Neuron (in vitro differentiated cells): Measurements from ENCODE around the gene NEK2.
"Not testable (repeated sequence)": the region's sequence is repeated elsewhere in the genome, so short reads cannot be mapped to it uniquely, and the experiment has no call there.

Experiments used
- H2AFZ ChIP-seq: one replicate; pipeline ENCODE4 v1.6.1; 2013; ENCODE audit warnings: low read depth, mild to moderate bottlenecking, inconsistent platforms, low read length, moderate library complexity
- H3K27me3 ChIP-seq: one replicate; pipeline ENCODE4 v1.6.1; 2013; ENCODE audit warnings: low read length; ENCODE audit not compliant: insufficient read depth
- H3K36me3 ChIP-seq: one replicate; pipeline ENCODE4 v1.6.1; 2013; ENCODE audit warnings: low read length; ENCODE audit not compliant: insufficient read depth
- H3K4me1 ChIP-seq: one replicate; pipeline ENCODE4 v1.6.1; 2013; ENCODE audit warnings: low read length; ENCODE audit not compliant: insufficient read depth
- H3K4me3 ChIP-seq: 2 replicates; pipeline ENCODE4 v1.5.1; 2013; ENCODE audit warnings: mild to moderate bottlenecking, low read length, moderate library complexity
- H3K9me3 ChIP-seq: one replicate; pipeline ENCODE4 v1.6.1; 2013; ENCODE audit warnings: low read length

NEK2 gene

DNA sequence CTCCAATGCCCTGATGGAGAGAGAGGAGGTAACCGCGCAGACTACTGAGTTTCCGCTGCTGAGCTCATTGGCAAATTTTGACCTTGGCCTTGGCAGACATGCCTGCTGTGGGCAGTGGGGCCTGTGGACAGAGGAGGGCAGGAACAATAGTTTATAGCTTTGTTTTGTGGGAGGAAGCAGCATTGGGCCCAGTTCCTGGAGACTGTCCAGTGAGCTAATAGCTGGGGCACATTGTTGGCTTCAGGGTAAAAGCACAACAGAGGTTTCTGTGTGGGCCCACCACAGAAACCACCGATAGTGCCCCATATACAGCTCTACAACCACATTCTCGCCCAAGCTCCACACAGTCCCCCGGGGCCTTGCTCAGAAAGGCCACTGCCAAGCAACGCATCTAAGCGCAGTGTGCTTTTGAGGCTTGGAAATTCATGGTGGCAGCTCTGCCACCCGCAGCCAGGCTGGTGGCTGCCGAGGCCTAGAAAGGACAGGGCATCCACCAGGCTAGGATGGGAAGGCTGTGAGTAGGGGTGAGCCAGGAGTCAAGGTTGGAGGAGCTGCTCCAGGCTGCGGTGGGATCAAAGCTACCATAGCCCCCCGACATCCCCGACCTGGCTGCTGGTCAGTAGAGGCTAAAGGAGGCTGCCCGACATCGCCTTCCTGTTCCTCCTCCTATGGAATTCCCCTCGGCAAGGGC is 43.2 kb downstream of the NEK2 start:
- Histone ChIP-seq H3K4me1 (peaks cover 6% of the 10 kb centered on the region), H3K27me3 (peaks cover 8% of the 10 kb centered on the region), H3K9me3 (no peaks in the 10 kb centered on the region), H3K36me3 (no peaks in the 10 kb centered on the region), H3K4me3 (no peak overlapping the region), H2AFZ (no peak overlapping the region)

DNA sequence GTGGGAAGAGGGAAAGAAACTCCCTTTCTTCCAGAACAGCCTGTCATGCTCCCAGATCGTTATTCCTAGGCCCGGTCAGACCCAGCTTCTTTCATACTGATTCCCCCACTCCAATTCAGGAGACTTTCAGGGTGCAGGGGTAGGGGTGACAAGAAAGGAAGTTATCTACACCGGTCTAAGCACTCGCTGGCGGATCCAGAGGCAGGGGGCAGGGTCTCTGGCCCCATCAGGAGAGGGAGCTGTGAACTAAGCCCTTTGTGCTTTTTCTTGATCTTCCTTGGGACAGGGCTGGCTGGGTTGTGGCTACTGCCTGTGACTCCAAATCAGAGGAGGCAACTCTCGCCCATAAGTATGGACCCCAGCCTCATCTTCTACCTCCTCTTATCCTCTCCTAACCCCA is 44.3 kb downstream of the NEK2 start:
- no peak overlapping the region for H3K4me3 ChIP-seq
- no peaks in the 10 kb centered on the region for H3K9me3 ChIP-seq
- H3K36me3 ChIP-seq, result no peaks in the 10 kb centered on the region
- no peak overlapping the region for H2AFZ ChIP-seq
- H3K4me1 ChIP-seq, result peaks cover 6% of the 10 kb centered on the region
- H3K27me3 ChIP-seq, result peaks cover 6% of the 10 kb centered on the region

DNA sequence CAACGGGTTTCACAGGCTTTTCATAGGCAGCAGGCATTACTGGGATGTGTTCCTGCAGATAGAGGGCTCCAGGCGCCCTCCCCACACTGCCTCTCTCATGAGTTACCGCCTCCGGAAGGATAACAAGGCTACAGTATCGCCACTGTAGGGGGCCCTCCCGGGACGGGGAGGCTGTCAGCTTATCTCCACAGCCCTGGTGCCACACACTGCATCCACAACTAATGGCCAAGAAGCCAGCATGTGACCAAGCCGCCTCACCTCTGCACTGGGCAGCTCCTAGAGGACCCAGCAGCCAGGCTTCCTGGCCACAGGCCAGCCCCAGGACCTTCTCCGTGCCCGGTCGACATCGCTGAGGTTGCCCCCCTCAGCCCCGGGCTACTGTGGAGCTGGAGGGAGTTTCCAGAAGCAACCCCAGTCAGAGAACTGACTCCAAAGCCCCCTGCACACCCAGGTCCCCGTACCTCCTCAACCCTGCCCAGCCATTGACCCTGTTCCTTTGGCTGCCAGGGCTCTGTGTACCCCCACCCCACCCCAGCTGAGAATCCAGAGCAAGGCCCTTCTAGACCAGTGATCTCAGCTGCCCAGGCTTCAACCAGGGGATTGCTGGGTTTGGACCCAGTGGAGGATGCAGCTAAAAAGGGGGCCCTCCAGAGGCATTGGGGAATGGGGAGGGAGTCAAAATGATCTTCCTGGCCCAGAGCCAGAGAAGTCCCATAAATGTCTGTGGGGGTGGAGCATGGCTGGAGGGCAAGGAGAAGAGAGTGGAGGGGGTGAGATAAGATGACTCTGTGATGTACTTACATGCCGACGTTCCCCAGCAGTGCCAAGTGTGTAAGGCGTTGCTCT is 45.0 kb downstream of the NEK2 start:
- no peak overlapping the region for H3K4me3 ChIP-seq

DNA sequence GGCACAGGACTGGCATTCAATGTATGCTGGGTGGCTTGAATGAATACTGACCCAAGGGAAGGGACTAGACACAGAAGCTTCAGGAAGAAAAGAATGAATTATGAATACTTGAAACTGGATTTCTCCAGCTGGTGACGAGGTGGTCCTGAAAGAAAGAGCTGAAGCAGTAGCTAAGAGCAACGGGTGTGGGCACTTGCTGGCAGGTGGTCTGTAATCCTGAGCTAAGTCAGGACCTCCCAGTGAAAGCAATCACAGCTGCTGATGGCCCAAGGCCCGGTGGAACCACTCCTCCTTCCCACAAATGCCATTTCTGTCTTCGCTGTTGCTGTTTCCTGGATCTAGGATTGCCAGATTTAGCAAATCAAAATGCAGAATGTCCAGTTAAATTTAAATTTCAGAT is 47.0 kb downstream of the NEK2 start:
- peaks cover 3% of the 10 kb centered on the region for H3K4me1 ChIP-seq
- no peaks in the 10 kb centered on the region for H3K36me3 ChIP-seq
- H3K27me3 ChIP-seq, result peaks cover 6% of the 10 kb centered on the region
- H3K4me3 ChIP-seq, result no peak overlapping the region
- no peak overlapping the region for H2AFZ ChIP-seq
- H3K9me3 ChIP-seq, result no peaks in the 10 kb centered on the region

More for the DNA sequence above, 45.0 kb downstream of the NEK2 start:
- Histone ChIP-seq H2AFZ (no peak overlapping the region), H3K9me3 (no peaks in the 10 kb centered on the region), H3K4me1 (peaks cover 6% of the 10 kb centered on the region), H3K27me3 (peaks cover 6% of the 10 kb centered on the region), H3K36me3 (no peaks in the 10 kb centered on the region)

DNA sequence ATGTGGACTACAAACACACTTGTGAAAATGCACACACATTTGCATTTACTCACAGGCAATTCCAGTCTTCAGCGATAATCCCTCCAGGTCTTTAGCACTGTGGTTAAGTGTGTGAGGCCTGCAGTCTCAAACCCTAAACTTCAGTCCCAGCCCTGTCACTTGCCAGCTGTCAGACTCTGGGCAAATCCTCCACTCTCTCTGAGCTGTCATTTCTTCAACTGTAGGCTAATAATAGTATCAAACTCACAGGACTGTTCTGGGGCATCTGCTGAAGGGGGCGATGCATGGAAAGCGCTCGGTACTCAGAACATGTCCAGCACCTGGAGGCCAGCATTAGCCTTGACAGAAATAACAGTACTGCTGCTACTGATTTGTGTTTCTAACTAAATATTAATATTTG is 48.2 kb downstream of the NEK2 start:
- Histone ChIP-seq H3K36me3 (no peaks in the 10 kb centered on the region), H3K4me3 (no peak overlapping the region), H3K27me3 (peaks cover 6% of the 10 kb centered on the region), H2AFZ (no peak overlapping the region), H3K9me3 (no peaks in the 10 kb centered on the region), H3K4me1 (no peaks in the 10 kb centered on the region)

DNA sequence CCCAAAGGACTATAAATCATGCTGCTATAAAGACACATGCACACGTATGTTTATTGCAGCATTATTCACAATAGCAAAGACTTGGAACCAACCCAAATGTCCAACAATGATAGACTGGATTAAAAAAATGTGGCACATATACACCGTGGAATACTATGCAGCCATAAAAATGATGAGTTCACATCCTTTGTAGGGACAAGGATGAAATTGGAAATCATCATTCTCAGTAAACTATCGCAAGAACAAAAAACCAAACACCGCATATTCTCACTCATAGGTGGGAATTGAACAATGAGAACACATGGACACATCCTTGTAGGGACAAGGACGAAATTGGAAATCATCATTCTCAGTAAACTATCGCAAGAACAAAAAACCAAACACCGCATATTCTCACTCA is 49.6 kb downstream of the NEK2 start:
- H3K4me1 ChIP-seq, H2AFZ ChIP-seq, H3K9me3 ChIP-seq, H3K36me3 ChIP-seq, H3K27me3 ChIP-seq, H3K4me3 ChIP-seq: not testable (repeated sequence)

DNA sequence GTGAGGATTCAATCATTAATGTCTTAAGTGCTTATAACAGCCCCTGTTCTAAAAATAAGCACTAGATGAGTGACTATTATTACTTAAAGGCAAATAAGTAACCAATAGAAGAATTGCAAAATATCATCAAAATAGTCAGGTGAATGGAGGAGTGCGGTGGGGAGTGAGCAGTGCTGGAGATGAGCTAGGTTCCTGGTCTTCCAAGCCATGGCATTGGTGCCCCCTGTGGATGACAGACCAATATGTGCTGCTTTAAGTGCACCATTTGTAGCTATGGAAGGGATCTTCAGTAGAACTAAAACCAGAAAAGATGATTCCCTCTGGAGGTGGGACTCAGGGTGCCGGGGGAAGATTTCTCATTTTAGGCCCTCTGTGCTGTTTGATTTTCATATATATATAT is 50.4 kb downstream of the NEK2 start:
- Histone ChIP-seq H3K4me1 (no peaks in the 10 kb centered on the region), H2AFZ (no peak overlapping the region), H3K36me3 (no peaks in the 10 kb centered on the region), H3K9me3 (no peaks in the 10 kb centered on the region), H3K27me3 (peaks cover 3% of the 10 kb centered on the region), H3K4me3 (no peak overlapping the region)

DNA sequence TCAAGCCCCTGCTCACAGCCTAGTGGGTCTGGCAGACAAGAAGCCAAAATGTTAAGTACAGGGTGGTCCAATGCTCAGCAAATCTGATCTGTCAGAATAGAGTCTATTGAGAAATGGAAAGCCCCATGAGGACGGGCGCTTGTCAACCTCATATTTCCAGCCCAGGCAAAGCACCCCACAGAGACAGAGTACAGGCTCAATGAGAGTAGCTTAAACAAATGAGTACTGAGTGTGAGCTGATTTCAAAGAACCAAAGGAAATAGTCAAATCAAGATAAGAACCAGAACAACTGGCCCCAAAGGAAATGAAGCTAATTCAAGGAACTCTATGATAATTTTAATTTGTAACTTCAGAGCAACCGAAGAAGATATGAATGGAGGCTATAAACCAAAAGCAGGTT is 51.9 kb downstream of the NEK2 start:
- no peak overlapping the region for H2AFZ ChIP-seq
- H3K4me1 ChIP-seq, result no peaks in the 10 kb centered on the region
- H3K27me3 ChIP-seq, result peaks cover 2% of the 10 kb centered on the region
- no peaks in the 10 kb centered on the region for H3K36me3 ChIP-seq
- no peaks in the 10 kb centered on the region for H3K9me3 ChIP-seq
- H3K4me3 ChIP-seq, result no peak overlapping the region

DNA sequence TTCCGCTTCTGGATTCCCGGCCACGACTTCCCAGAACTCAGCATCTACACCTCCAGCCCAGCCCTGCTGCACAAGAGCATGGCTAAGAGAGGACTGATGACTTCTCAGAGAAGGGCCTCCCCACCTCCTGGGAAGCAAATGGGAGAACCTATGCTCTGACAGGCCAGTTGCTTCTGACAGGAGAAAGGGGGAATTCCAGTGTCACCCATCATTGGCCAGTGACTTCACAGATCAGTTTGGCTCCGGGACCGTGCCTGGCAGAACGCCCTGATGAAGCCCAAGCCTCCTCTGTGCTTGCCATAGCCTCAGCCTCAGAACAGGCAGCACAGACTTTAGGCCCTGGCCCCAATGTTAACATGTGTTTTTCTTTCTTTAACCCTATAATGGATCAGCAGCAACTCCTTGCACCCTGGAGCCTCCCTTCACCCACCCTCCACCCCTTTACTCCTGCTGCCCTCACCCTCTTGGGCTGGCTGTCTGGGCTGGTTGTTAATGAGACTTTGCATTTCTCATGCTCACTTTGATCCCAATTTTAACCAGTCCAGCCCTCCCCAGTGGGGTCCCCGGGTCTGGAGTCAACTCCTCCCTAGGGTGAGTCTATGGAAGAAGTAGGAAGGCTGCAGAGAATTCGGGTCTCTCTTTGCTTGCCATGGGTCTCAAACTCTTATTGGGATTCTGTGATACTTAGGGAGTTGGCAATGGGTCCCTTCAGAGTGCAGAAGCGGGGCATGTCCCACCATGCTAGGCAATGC is 53.8 kb downstream of the NEK2 start:
- Histone ChIP-seq H3K9me3 (no peaks in the 10 kb centered on the region), H3K4me1 (no peaks in the 10 kb centered on the region)

DNA sequence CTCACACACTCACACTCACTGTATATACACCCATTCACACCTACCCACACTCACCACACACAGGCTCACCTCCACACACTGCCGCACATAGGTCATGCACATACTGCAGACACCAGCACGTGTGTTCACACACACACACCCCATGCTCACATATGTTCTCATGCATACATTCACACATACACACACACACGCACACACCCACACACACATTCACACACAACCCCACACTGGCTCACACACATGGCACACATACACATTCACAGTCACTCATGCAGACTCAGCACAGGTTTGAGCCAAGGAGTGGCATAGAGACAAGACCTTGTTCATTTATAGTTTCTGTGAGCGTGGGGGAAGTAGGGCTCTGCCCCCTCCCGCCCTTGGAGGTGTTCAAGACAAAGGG is 55.3 kb downstream of the NEK2 start:
- H3K4me3 ChIP-seq, result no peak overlapping the region

More for the DNA sequence above, 53.8 kb downstream of the NEK2 start:
- peaks cover 2% of the 10 kb centered on the region for H3K27me3 ChIP-seq
- H3K36me3 ChIP-seq, result no peaks in the 10 kb centered on the region
- no peak overlapping the region for H3K4me3 ChIP-seq
- H2AFZ ChIP-seq, result no peak overlapping the region

DNA sequence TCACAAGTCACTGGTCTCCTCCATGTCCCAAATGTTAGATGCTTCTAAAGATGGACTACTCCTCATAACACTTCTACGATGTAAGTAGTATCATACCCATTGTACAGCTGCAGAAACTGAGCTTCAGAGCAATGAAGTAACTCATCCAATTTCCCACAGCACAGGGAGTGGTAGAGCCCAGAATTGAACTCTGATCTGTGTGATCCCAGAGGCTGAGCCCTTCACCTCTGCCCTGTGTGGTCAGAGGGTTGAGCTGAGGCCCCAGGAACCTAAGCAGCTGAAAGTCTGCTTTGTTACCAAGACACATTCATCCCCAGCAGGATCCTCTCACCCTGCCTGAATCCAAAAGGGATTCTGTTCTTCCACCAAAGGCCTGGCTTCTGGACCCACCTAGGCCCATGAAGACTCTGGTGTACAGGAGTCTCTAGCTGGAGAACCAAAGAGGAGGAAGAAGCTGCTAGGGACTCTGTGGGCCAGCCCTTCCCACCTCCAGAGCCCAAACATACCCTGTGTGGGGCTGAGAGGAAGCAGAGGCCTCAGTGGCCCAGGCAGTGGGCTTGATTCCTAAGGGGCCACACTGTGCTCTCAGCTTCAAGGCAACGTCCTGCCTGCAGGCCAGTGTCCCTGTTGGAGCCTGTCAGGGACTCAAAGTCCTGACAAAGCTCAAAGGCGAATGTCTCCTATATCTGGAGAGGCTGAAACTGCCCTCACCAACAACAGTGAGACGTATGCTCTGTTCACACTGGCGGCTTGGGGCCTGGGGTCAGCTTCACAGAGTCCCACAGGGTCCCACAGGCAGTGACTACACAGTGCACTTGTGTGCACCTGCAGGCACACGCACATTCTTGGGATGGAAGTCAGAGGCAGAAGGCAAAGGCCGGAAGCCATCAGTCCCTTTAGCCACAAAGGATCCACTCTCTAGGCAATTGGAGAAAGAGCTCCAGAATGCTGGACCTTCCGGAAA is 56.1 kb downstream of the NEK2 start:
- H3K27me3 ChIP-seq, result peaks cover 2% of the 10 kb centered on the region
- H3K36me3 ChIP-seq, result no peaks in the 10 kb centered on the region
- no peaks in the 10 kb centered on the region for H3K9me3 ChIP-seq
- H3K4me3 ChIP-seq, result no peak overlapping the region
- H2AFZ ChIP-seq, result no peak overlapping the region
- H3K4me1 ChIP-seq, result no peaks in the 10 kb centered on the region

More for the DNA sequence above, 55.3 kb downstream of the NEK2 start:
- Histone ChIP-seq H3K4me1 (no peaks in the 10 kb centered on the region), H2AFZ (no peak overlapping the region), H3K9me3 (no peaks in the 10 kb centered on the region), H3K27me3 (peaks cover 2% of the 10 kb centered on the region), H3K36me3 (no peaks in the 10 kb centered on the region)

DNA sequence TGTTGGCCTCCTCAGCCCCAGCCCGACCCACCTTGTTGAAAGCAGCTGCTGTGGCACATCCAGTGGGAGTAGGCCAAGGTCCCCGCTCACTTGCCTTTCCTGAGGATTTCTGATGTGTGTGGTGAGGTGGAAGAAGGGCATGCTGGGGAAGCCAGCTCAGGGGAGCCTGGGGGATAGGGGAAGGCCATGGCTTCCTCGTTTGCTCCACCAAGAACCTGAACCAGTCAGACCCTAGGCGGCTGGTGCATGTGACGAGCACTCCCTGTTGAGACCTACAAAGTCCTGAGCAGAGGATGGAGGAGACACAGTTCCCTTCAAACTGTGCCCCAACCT is 58.5 kb downstream of the NEK2 start:
- no peaks in the 10 kb centered on the region for H3K4me1 ChIP-seq
- H3K9me3 ChIP-seq, result no peaks in the 10 kb centered on the region
- no peaks in the 10 kb centered on the region for H3K27me3 ChIP-seq
- no peak overlapping the region for H3K4me3 ChIP-seq
- H2AFZ ChIP-seq, result no peak overlapping the region
- H3K36me3 ChIP-seq, result no peaks in the 10 kb centered on the region
